GM19467 (cell line): ENCODE data around the gene CSAG2.
"Not testable (repeated sequence)": the region's sequence is repeated elsewhere in the genome, so short reads cannot be mapped to it uniquely, and the experiment has no call there.

ENCODE experiments used
- ATAC-seq: cut with Tn5 transposase; IDR thresholded peaks from one replicate; pipeline ENCODE4 v1.9.1; 2021; ENCODE audit warnings: mild to moderate bottlenecking, moderate library complexity; ENCODE audit not compliant: unreplicated experiment

The CSAG2 gene

GRCh38 chrX:152709173-152709572 is at the start of gene CSAG2:
Gene CSAG2, minus strand, starts transcription at chrX:152709273. Its CDS starts 161 bp downstream, at chrX:152709112.
- ATAC-seq: not testable (repeated sequence)

GRCh38 chrX:152754871-152755270 is 45.8 kb upstream of the CSAG2 start:
- ATAC-seq: not testable (repeated sequence)

GRCh38 chrX:152753686-152754650 is 44.9 kb upstream of the CSAG2 start, which contains the start of gene MAGEA2:
Gene MAGEA2, minus strand, starts transcription at chrX:152753842. Its CDS starts 2,479 bp downstream, at chrX:152751363.
- ATAC-seq: not testable (repeated sequence)

- no peak for ATAC-seq
Measured at GRCh38 chrX:152738560-152738959, 29.5 kb upstream of the CSAG2 start.

GRCh38 chrX:152736528-152736927 is 27.5 kb upstream of the CSAG2 start:
- ATAC-seq: not testable (repeated sequence)

- no peak for ATAC-seq
Measured at GRCh38 chrX:152735860-152736511, 26.9 kb upstream of the CSAG2 start.

GRCh38 chrX:152735101-152735500 is 26.0 kb upstream of the CSAG2 start:
- no peak for ATAC-seq

GRCh38 chrX:152734143-152734858 is 25.2 kb upstream of the CSAG2 start:
- not testable (repeated sequence) for ATAC-seq

GRCh38 chrX:152733261-152733975 is 24.3 kb upstream of the CSAG2 start, which contains the start of the genes CSAG1 and MAGEA12:
Gene CSAG1, minus strand, starts transcription at chrX:152733721. Its CDS starts 1,261 bp downstream, at chrX:152732460.
Gene MAGEA12, plus strand, starts transcription at chrX:152733757. Its CDS starts 2,405 bp downstream, at chrX:152736162.
- ATAC-seq: no peak

- ATAC-seq: no peak
Measured at GRCh38 chrX:152725409-152725808, 16.3 kb upstream of the CSAG2 start.

- ATAC-seq: not testable (repeated sequence)
Measured at GRCh38 chrX:152713815-152714787, 5.0 kb upstream of the CSAG2 start, which contains the start of gene MAGEA2B. Gene MAGEA2B, plus strand, starts transcription at chrX:152714628. Its CDS starts 2,479 bp downstream, at chrX:152717107.

GRCh38 chrX:152713195-152713594 is 4.1 kb upstream of the CSAG2 start:
- not testable (repeated sequence) for ATAC-seq

GRCh38 chrX:152706500-152706899 is 2.6 kb downstream of the CSAG2 start:
- not testable (repeated sequence) for ATAC-seq

- ATAC-seq: not testable (repeated sequence)
Measured at GRCh38 chrX:152700390-152700789, 8.7 kb downstream of the CSAG2 start.

- not testable (repeated sequence) for ATAC-seq
Measured at GRCh38 chrX:152697952-152698931, 10.8 kb downstream of the CSAG2 start, which contains the start of gene MAGEA3. Gene MAGEA3, plus strand, starts transcription at chrX:152698794. Its CDS starts 2,039 bp downstream, at chrX:152700833.

GRCh38 chrX:152681012-152681411 is 28.1 kb downstream of the CSAG2 start:
- ATAC-seq: peak; percentile 76

GRCh38 chrX:152674652-152675051 is 34.4 kb downstream of the CSAG2 start:
- not testable (repeated sequence) for ATAC-seq
